ENCODE data around the gene CTSA. TPM values are rescaled to one million over a fixed set of nuclear protein-coding genes. Genes with fewer than 3 reads are reported as not detected.

Gene CTSA
- total and polyA plus RNA-seq, 2 of the 4 experiments (the other 2 are of a cell fraction) = 19.0 to 312 TPM

- peaks cover 27% of the 10 kb centered on the region for H3K4me1 ChIP-seq (ENCODE audit: control insufficient read depth, insufficient read depth, low read length)
- H4K8ac ChIP-seq (ENCODE audit: low read depth in 2 of 2, low read length in 2 of 2) = peak overlapping the region; percentile 37 to 62; a peak in 3 of 4 replicates
- no TSS peak for BruUV-seq (replicated peaks)
- no peak overlapping the region for H3K14ac ChIP-seq (replicated peaks; ENCODE audit: low read depth, low read length)
- H3K23ac ChIP-seq (ENCODE audit: low read depth, low read length) = no peak overlapping the region
- H2AFZ ChIP-seq (replicated peaks; ENCODE audit: low read length, poor library complexity) = peak overlapping the region; percentile 57
- POLR2A ChIA-PET (ENCODE audit: unreplicated experiment) = no interaction called here
- intact Hi-C loops (cut with micrococcal nuclease) (no loop called here), in situ Hi-C loops (cut with MboI; ENCODE audit: low sequenced_read_pairs) (loop anchor here (25.0 kb wide), 1 partner anchor 581 kb away; the partner anchor contains the start of gene SDC4), dilution Hi-C loops (cut with HindIII; ENCODE audit: low sequenced_read_pairs, unreplicated experiment) (no loop called here)
- peak overlapping the region; percentile 59 for H3K4ac ChIP-seq (ENCODE audit: low read depth, low read length)
- H3K18ac ChIP-seq (ENCODE audit: low read depth, low read length) = peak overlapping the region; percentile 30
- CTCF ChIA-PET = no interaction called here
- no peaks in the 10 kb centered on the region; the same call in 1 of the 2 replicates for H3K9me1 ChIP-seq (ENCODE audit: insufficient read depth, low read length)
- peak overlapping the region; percentile 18; the same call in 1 of the 2 replicates for H2BK20ac ChIP-seq (ENCODE audit: low read depth, low read length)
- no peaks in the 10 kb centered on the region for H3K36me3 ChIP-seq (ENCODE audit: control insufficient read depth, insufficient read depth, low read length)
- no peak overlapping the region; the same call in 1 of the 2 replicates for H2AK5ac ChIP-seq (ENCODE audit: low read depth, low read length)
- H2BK5ac ChIP-seq (ENCODE audit: low read depth, low read length, poor library complexity, severe bottlenecking) = peak overlapping the region; percentile 61
- H3K4me3 ChIP-seq (ENCODE audit: insufficient read depth, low read depth, low read length) = no peak overlapping the region
- H3K79me1 ChIP-seq (ENCODE audit: low read depth in 1 of 2, low read length in 2 of 2) = no peaks in the 10 kb centered on the region
- peak overlapping the region; percentile 33 for H4K5ac ChIP-seq (ENCODE audit: low read depth, low read length)
- no peaks in the 10 kb centered on the region for H3K27me3 ChIP-seq (ENCODE audit: control insufficient read depth, insufficient read depth, low read length)
- H3K4me2 ChIP-seq (ENCODE audit: low read depth, low read length) = no peak overlapping the region
- no peak overlapping the region for H3K56ac ChIP-seq (ENCODE audit: extremely low read depth, insufficient read depth, low read length)
- no peak overlapping the region; the same call in 1 of the 3 replicates for H2BK15ac ChIP-seq (ENCODE audit: low read depth, low read length)
- DNase-seq (peak; percentile 77), ATAC-seq (ENCODE audit: low read depth) (peak; percentile 22)
- peak overlapping the region; percentile 25; the same call in 1 of the 2 replicates for H2BK120ac ChIP-seq (ENCODE audit: low read depth, low read length)
- peak overlapping the region; percentile 89; the same call in 1 of the 2 replicates for H3K27ac ChIP-seq (ENCODE audit: insufficient read depth, low read length)
- no peaks in the 10 kb centered on the region for H4K20me1 ChIP-seq (ENCODE audit: insufficient read depth, low read length)
- 80% methylated on average over 3 of the region's 5 CpGs; no CpG with 5 or more reads in 1 of the 2 experiments for WGBS, 2 experiments (ENCODE audit: extremely low coverage in 2 of 2, insufficient read length in 1 of 2)
- no peaks in the 10 kb centered on the region for H3K9me3 ChIP-seq (ENCODE audit: control insufficient read depth, insufficient read depth, low read length)
- TF ChIP-seq RAD21 (IDR thresholded peaks at IDR 0.05; ENCODE audit: low read length) = no peak
- no peak for TF ChIP-seq ELK1 (IDR thresholded peaks at IDR 0.05; ENCODE audit: borderline replicate concordance, low read depth, low read length)
- TF ChIP-seq POLR2A (IDR thresholded peaks at IDR 0.05; ENCODE audit: low read depth, low read length) = no peak
- no peak for TF ChIP-seq MAFK (IDR thresholded peaks at IDR 0.05; ENCODE audit: low read depth, low read length)
- no peak for TF ChIP-seq BHLHE40 (IDR thresholded peaks at IDR 0.05; ENCODE audit: low read depth, low read length)
- no peak for TF ChIP-seq RFX5 (IDR thresholded peaks at IDR 0.05; ENCODE audit: low read depth, low read length)
- no peak for TF ChIP-seq CTCF (conservative IDR thresholded peaks at IDR 0.05; ENCODE audit: low read depth, low read length)
- TF ChIP-seq CHD1 (IDR thresholded peaks at IDR 0.05; ENCODE audit: low read depth, low read length) = no peak
- TF ChIP-seq MAZ (IDR thresholded peaks at IDR 0.05; ENCODE audit: borderline replicate concordance, low read depth, low read length) = no peak
- no peak for TF ChIP-seq RCOR1 (IDR thresholded peaks at IDR 0.05; ENCODE audit: insufficient replicate concordance, low read length)
- TF ChIP-seq CEBPB (IDR thresholded peaks at IDR 0.05; ENCODE audit: low read depth, low read length) = no peak
- TF ChIP-seq NFE2L2 (IDR thresholded peaks at IDR 0.05; ENCODE audit: low read depth, low read length) = no peak
- TF ChIP-seq FOS (IDR thresholded peaks at IDR 0.05; ENCODE audit: low read depth, low read length) = no peak
- TF ChIP-seq, protein P1, sequence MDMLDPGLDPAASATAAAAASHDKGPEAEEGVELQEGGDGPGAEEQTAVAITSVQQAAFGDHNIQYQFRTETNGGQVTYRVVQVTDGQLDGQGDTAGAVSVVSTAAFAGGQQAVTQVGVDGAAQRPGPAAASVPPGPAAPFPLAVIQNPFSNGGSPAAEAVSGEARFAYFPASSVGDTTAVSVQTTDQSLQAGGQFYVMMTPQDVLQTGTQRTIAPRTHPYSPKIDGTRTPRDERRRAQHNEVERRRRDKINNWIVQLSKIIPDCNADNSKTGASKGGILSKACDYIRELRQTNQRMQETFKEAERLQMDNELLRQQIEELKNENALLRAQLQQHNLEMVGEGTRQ (IDR thresholded peaks at IDR 0.05; ENCODE audit: low read depth, low read length) = no peak
- no peak for TF ChIP-seq SMC3 (IDR thresholded peaks at IDR 0.05; ENCODE audit: low read depth, low read length)
- H3K9ac ChIP-seq (ENCODE audit: low read depth, low read length) = no peak overlapping the region
- peak overlapping the region; percentile 2; the same call in 1 of the 2 replicates for H4K91ac ChIP-seq (ENCODE audit: insufficient read depth, low read depth, low read length)
- no peak overlapping the region for H2AK9ac ChIP-seq (replicated peaks; ENCODE audit: low read depth, low read length, poor library complexity)
Observed at GRCh38 chr20:45918182-45918737, 27.1 kb downstream of the CTSA start.
